Sigmoid colon (tissue), 7 donors: ENCODE data around the gene CAST. TPM values are rescaled to one million over a fixed set of nuclear protein-coding genes. Genes with fewer than 3 reads are reported as not detected.

ENCODE experiments used
- DNase-seq: peaks from one replicate; pipeline ENCODE4 v3.0.0-alpha.2; 2019
- H3K27ac ChIP-seq, 4 donors: fragments of 200-600 bp; sonication (generic); one replicate each; pipeline ENCODE4 v1.5.1; 2016 to 2019; ENCODE audit warnings: mild to moderate bottlenecking in 1 of 4
- H3K27me3 ChIP-seq, 3 donors: fragments of 200-600 bp; sonication (generic); one replicate each; pipeline ENCODE4 v1.5.1; 2019; ENCODE audit warnings: mild to moderate bottlenecking in 1 of 3
- H3K36me3 ChIP-seq, 4 donors: fragments of 200-600 bp; sonication (generic); one replicate each; pipeline ENCODE4 v1.5.1; 2016 to 2019
- H3K4me1 ChIP-seq, 4 donors: fragments of 200-600 bp; sonication (generic); one replicate each; pipeline ENCODE4 v1.5.1; 2017 to 2019
- H3K4me3 ChIP-seq, 4 donors: fragments of 200-600 bp; sonication (generic); one replicate each; pipeline ENCODE4 v1.5.1; 2017 to 2019; ENCODE audit warnings: mild to moderate bottlenecking in 2 of 4, moderate library complexity in 1 of 4
- H3K9me3 ChIP-seq, 4 donors: fragments of 200-600 bp in 3 of 4; sonication (generic) in 3 of 4; one replicate each; pipeline versions ENCODE4 v1.5.1 to v1.6.1; 2013 to 2019
- EP300 ChIP-seq, 4 donors: sonication (generic); formaldehyde crosslinking; IDR thresholded peaks; one replicate each; pipeline ENCODE4 v1.6.1; 2017; ENCODE audit warnings: antibody characterized with exemption in 4 of 4
- POLR2A ChIP-seq, 2 donors: fragments of 450-650 bp; IDR thresholded peaks; one replicate each; pipeline ENCODE4 v1.6.1; 2016; ENCODE audit warnings: antibody characterized with exemption in 2 of 2, mild to moderate bottlenecking in 2 of 2, moderate library complexity in 2 of 2
- POLR2AphosphoS5 ChIP-seq, 4 donors: sonication (generic); formaldehyde crosslinking; IDR thresholded peaks; one replicate each; pipeline ENCODE4 v1.6.1; 2017; ENCODE audit warnings: antibody characterized with exemption in 4 of 4
- WGBS, 2 donors: extraction: QIAGEN DNeasy Blood & Tissue Kit; methylation state at CpG; one replicate each; pipeline ENCODE4 v1.1.7; 2013; 5-methylcytosine and 5-hydroxymethylcytosine counted together
- intact Hi-C: fragments of 100-400 bp; cut with DNase I; formaldehyde crosslinking; loops from one replicate; pipeline ENCODE4 v1.15.1; 2023
- polyA plus RNA-seq, 3 donors: library from polyadenylated mRNA; stranded (reverse); fragments of 200-250 nt; gene quantifications; one replicate each; pipeline ENCODE4 v1.2.3, GENCODE V29; 2013
- total RNA-seq, 4 donors: library from RNA; depleted of rRNA; stranded (reverse); fragments of >200 nt; gene quantifications; one replicate each; pipeline ENCODE4 v1.1.0, GENCODE V29; 2016
- TF ChIP-seq, protein P1 (sequence below), 4 experiments: fragments of 450-650 bp in 3 of 4; fragments of 200-600 bp in 1 of 4; IDR thresholded peaks; one replicate each; pipeline ENCODE4 v1.5.1; 2016 to 2019; ENCODE audit warnings: antibody characterized with exemption in 4 of 4, mild to moderate bottlenecking in 3 of 4, moderate library complexity in 2 of 4
- donor health status: healthy with polysubstance abuse.
- donor health status: Bipolar disorder and iron deficiency.
- donor health status: healthy.

Gene CAST
- total and polyA plus RNA-seq, 7 donors, result 138 to 348 (median 225) TPM

DNA sequence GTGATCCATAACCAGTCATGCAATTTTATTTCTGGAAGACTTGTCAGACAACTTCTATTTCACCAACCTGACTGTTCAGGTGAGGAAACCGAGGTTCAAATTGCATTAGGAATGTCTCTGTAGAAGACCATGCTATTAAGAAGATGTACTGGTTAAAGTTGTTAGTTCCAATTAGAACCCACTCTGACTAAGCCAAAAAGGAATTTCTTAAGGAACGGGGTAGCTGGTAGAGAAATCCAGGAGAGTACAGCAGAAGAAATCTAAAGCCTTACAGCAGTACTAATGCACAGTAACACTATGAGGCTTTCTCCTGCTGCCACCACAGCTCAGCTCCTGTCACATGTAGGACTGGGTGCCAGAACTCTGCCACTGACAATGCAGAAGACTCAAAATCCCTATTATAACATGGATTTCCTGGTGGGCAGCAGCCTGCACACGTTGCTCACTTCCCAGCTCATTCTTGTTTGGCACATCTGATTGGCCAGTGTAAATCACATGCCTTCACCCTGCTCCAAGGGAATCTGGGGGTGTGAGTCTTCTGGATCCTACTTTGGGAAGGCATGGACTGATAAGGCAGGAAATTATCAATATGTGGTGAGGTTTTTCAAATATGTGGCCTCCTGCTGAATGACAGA, 37.1 kb downstream of the CAST start:
- intact Hi-C loops, result no loop called here

DNA sequence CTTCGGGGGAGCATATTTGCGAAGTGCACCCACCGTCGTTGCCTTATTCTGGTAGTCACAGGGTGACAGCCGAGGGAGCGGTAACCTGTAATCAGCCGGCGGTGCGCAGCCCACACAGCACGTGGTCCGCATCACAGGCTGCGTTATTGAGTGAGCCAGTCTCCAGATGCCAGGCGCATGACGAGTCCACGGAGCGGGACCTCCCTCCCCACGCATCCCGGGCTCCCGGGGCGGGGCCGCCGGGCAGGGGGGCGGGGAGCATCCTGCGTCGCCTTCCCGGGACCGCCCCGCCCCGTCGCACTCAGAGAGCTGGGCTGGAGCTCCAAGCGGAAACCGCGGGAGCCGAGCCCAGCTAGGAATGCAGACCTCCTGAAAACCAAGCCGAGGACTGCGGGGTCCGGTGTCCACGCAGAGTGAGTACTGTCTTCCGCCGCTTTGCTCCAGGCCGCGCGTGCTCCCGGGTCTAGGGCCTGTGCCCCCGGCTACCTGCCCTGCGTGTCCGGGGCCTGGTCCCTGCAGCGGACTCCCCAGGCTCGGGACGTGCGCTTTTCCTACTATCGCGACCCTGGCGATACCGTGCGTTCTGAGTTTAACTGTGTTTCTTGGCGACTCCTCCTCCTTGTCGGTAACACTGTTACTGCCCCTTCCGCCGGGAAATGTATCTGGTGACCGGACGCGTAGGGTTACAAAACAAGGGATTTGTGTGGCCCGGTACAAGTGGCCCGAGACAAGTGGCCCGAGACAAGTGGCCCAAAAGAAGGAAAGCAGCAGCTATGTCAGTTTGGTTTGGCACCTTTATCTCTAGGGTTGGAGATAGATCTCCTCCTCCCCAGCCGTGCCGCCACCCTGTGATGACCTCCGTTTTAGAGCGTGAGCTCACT, 40.6 kb downstream of the CAST start:
- peak; percentile 98 for DNase-seq
- H3K4me3 ChIP-seq, result peak overlapping the region; percentile 57 to 69 (median 63)
- H3K27ac ChIP-seq, result peak overlapping the region; percentile 88 to 93 (median 90)
- peaks cover 0 to 15% (median 0%) of the 10 kb centered on the region in 4 donors for H3K36me3 ChIP-seq
- WGBS, 2 donors, result 1% methylated on average over 70 of the region's 70 CpGs
- intact Hi-C loops, result loop anchor here (2.0 to 5.0 kb wide), 2 partner anchors 40 to 235 kb away; partner anchors contain the start of genes CAST and LNPEP
- TF ChIP-seq, protein P1, sequence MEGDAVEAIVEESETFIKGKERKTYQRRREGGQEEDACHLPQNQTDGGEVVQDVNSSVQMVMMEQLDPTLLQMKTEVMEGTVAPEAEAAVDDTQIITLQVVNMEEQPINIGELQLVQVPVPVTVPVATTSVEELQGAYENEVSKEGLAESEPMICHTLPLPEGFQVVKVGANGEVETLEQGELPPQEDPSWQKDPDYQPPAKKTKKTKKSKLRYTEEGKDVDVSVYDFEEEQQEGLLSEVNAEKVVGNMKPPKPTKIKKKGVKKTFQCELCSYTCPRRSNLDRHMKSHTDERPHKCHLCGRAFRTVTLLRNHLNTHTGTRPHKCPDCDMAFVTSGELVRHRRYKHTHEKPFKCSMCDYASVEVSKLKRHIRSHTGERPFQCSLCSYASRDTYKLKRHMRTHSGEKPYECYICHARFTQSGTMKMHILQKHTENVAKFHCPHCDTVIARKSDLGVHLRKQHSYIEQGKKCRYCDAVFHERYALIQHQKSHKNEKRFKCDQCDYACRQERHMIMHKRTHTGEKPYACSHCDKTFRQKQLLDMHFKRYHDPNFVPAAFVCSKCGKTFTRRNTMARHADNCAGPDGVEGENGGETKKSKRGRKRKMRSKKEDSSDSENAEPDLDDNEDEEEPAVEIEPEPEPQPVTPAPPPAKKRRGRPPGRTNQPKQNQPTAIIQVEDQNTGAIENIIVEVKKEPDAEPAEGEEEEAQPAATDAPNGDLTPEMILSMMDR (IDR thresholded peaks at IDR 0.05), result no peak
- TF ChIP-seq POLR2A (IDR thresholded peaks at IDR 0.05), result peak; percentile 63 to 71
- peak in 3 of 4 donors; percentile 37 to 95 (median 69) for TF ChIP-seq EP300 (IDR thresholded peaks at IDR 0.05)
- TF ChIP-seq POLR2AphosphoS5 (IDR thresholded peaks at IDR 0.05), result peak; percentile 87 to 94 (median 90)
- no peaks in the 10 kb centered on the region for H3K27me3 ChIP-seq
- peaks cover 0 to 32% (median 20%) of the 10 kb centered on the region in 4 donors for H3K4me1 ChIP-seq
- H3K9me3 ChIP-seq, result no peaks in the 10 kb centered on the region

More for the DNA sequence above, 37.1 kb downstream of the CAST start:
- Histone ChIP-seq H3K36me3 (peaks cover 0 to 36% (median 0%) of the 10 kb centered on the region in 4 donors), H3K9me3 (no peaks in the 10 kb centered on the region), H3K4me1 (peaks cover 0 to 27% (median 16%) of the 10 kb centered on the region in 4 donors), H3K27ac (peak overlapping the region in 3 of 4 donors; percentile 3 to 17 (median 10)), H3K4me3 (no peak overlapping the region), H3K27me3 (no peaks in the 10 kb centered on the region)
- no peak for DNase-seq
- WGBS, 2 donors, result 76 to 81% methylated on average over 3 of the region's 3 CpGs
- TF ChIP-seq, protein P1 (IDR thresholded peaks at IDR 0.05), result no peak
- TF ChIP-seq POLR2A (IDR thresholded peaks at IDR 0.05) (no peak), POLR2AphosphoS5 (IDR thresholded peaks at IDR 0.05) (no peak), EP300 (IDR thresholded peaks at IDR 0.05) (no peak)

DNA sequence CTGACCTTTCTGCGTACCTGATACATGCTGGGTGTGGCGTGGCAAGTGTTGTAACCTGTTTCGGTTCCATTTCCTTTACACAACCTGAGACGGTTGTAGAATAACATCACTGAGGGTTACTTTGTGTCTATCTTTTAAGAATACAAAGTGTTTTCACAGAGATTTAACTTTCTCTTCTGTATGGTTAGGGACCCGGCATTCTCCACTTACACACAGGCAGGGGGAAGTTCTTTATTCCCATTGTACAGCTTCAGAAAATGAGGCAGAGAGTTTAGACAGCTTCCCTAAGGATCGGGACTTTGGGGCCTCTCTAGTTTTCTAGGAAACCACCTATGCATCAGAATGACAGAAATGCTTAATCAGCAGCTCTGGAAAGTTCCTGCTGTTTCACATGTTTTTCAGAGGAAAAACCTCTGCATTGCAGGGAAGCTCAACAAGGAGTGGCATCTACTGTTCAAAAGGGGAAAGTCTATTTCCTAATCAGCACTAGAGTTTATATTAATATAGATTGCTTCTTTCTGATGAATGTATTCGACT, 41.3 kb downstream of the CAST start:
- TF ChIP-seq POLR2A (IDR thresholded peaks at IDR 0.05) (no peak), POLR2AphosphoS5 (IDR thresholded peaks at IDR 0.05) (no peak), EP300 (IDR thresholded peaks at IDR 0.05) (no peak)
- TF ChIP-seq, protein P1 (IDR thresholded peaks at IDR 0.05), result no peak
- intact Hi-C loops, result loop anchor here (2.0 to 5.0 kb wide), 2 partner anchors 41 to 234 kb away; partner anchors contain the start of genes CAST and LNPEP
- Histone ChIP-seq H3K4me1 (peaks cover 0 to 35% (median 25%) of the 10 kb centered on the region in 4 donors), H3K9me3 (no peaks in the 10 kb centered on the region), H3K27me3 (no peaks in the 10 kb centered on the region), H3K27ac (peak overlapping the region; percentile 88 to 93 (median 90)), H3K36me3 (peaks cover 0 to 8% (median 0%) of the 10 kb centered on the region in 4 donors), H3K4me3 (peak overlapping the region; percentile 57 to 69 (median 63))
- 3 to 9% methylated on average over 7 of the region's 7 CpGs for WGBS, 2 donors
- no peak for DNase-seq

DNA sequence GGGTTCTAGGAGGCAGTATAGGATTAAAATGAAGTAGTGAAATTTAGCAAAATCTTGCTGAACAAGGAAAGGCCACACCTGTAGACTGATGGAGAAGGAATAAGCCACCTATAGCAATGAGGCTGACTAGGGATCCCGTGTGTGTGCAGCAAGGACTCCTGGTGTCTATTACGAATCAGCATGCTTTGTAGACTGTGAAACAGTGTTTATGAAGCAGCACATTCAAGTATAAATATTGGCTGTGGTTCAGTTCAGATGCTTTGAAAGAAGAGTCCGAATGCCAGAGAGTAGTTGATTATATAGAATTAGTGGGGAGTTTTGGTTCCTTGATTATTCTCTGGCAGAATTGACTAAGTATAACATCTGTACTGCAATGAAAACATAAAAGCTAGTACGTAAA, 41.8 kb downstream of the CAST start:
- H3K4me3 ChIP-seq, result peak overlapping the region in 2 of 4 donors; percentile 60 to 69
- H3K36me3 ChIP-seq, result peaks cover 0 to 6% (median 0%) of the 10 kb centered on the region in 4 donors
- no peak for DNase-seq
- TF ChIP-seq, protein P1 (IDR thresholded peaks at IDR 0.05), result no peak
- TF ChIP-seq POLR2AphosphoS5 (IDR thresholded peaks at IDR 0.05), result peak in 2 of 4 donors; percentile 17 to 61
- intact Hi-C loops, result loop anchor here (2.0 to 5.0 kb wide), 2 partner anchors 41 to 233 kb away; partner anchors contain the start of genes CAST and LNPEP
- 34 to 57% methylated on average over 4 of the region's 4 CpGs for WGBS, 2 donors
- H3K9me3 ChIP-seq, result no peaks in the 10 kb centered on the region
- H3K27me3 ChIP-seq, result no peaks in the 10 kb centered on the region
- peak overlapping the region; percentile 88 to 93 (median 90) for H3K27ac ChIP-seq
- H3K4me1 ChIP-seq, result peaks cover 0 to 40% (median 31%) of the 10 kb centered on the region in 4 donors
